ENCODE results near the gene DHX9. TPM values are rescaled to one million over a fixed set of nuclear protein-coding genes. Genes with fewer than 3 reads are reported as not detected.

The DHX9 gene
- total RNA-seq, 1 experiment from 2014 or later: 94.6 TPM

Other genes with a start within 250 kb of the DHX9 start
- 19.0 and 27.7 TPM in 2 replicates for gene RGS16, start 235.0 kb upstream of the DHX9 start, total RNA-seq (2014; rRNA removed; shearing (Covaris generic); ENCODE audit: low replicate concordance)
- 20.5 and 25.5 TPM in 2 replicates for gene RGS8, start 154.8 kb upstream of the DHX9 start, total RNA-seq (2014; rRNA removed; shearing (Covaris generic); ENCODE audit: low replicate concordance)
- gene NPL, start 49.6 kb upstream of the DHX9 start, total RNA-seq (2014; rRNA removed; shearing (Covaris generic); ENCODE audit: low replicate concordance): 3.2 TPM in 2 replicates
- not detected in 2 replicates for gene SHCBP1L, start 113.8 kb downstream of the DHX9 start, total RNA-seq (2014; rRNA removed; shearing (Covaris generic); ENCODE audit: low replicate concordance)
- gene LAMC1, start 184.1 kb downstream of the DHX9 start, total RNA-seq (2014; rRNA removed; shearing (Covaris generic); ENCODE audit: low replicate concordance): 8.4 and 10.8 TPM in 2 replicates

All from Karpas-422 (cell line).